Pancreas (tissue), 10 donors: Measurements from ENCODE around the gene KLHL14. TPM values are rescaled to one million over a fixed set of nuclear protein-coding genes. Genes with fewer than 3 reads are reported as not detected.

ENCODE experiments used
- ATAC-seq, 4 donors: fragments of 200-7000 bp; cut with Tn5 transposase; one replicate each; pipeline versions ENCODE4 v1.8.0 to v1.9.1; 2020; ENCODE audit warnings: mild to moderate bottlenecking in 4 of 4, moderate library complexity in 4 of 4
- DNase-seq, 6 donors: peaks; one replicate each; pipeline ENCODE4 v3.0.0-alpha.2; 2020
- FAIRE-seq: peaks from 2 replicates; lab custom pipeline; 2012; peaks lifted over from hg19 to GRCh38; lab: Jason Lieb, UNC
- H3K27ac ChIP-seq, 4 donors: fragments of 200-600 bp; sonication (generic); 1 replicate in 3 of 4; 2 replicates in 1 of 4; pipeline versions ENCODE4 v1.5.0 to v1.8.0; 2020
- H3K27me3 ChIP-seq, 4 donors: fragments of 200-600 bp; one replicate each; pipeline ENCODE4 v1.8.0; 2021
- H3K36me3 ChIP-seq, 3 donors: fragments of 200-600 bp; sonication (generic) in 1 of 3; one replicate each; pipeline versions ENCODE4 v1.5.0 to v1.8.0; 2020 to 2021
- H3K4me1 ChIP-seq, 3 donors: fragments of 200-600 bp; one replicate each; pipeline ENCODE4 v1.8.0; 2021
- H3K4me3 ChIP-seq, 4 donors: fragments of 200-600 bp; sonication (generic) in 2 of 4; one replicate each; pipeline versions ENCODE4 v1.5.0 to v1.8.0; 2020 to 2021
- H3K9me3 ChIP-seq, 4 donors: fragments of 200-600 bp; one replicate each; pipeline ENCODE4 v1.8.0; 2021
- CTCF ChIP-seq, 4 donors: fragments of 200-600 bp; sonication (generic) in 3 of 4; IDR thresholded peaks; one replicate each; pipeline versions ENCODE4 v1.5.0 to v1.8.0; 2021; ENCODE audit warnings: antibody characterized with exemption in 4 of 4
- WGBS, 2 donors: extraction: QIAGEN DNeasy Blood & Tissue Kit; methylation state at CpG; one replicate each; pipeline ENCODE4 v1.1.7; 2013; 5-methylcytosine and 5-hydroxymethylcytosine counted together
- intact Hi-C, 3 donors: fragments of 100-400 bp; cut with DNase I; formaldehyde crosslinking; loops; one replicate each; pipeline versions ENCODE4 v1.11.1 to v1.14.2; 2022
- polyA plus RNA-seq, 2 donors: library from polyadenylated mRNA; stranded (reverse); fragments of 200-250 nt; gene quantifications; one replicate each; pipeline ENCODE4 v1.2.3, GENCODE V29; 2013
- total RNA-seq, 6 donors: library from RNA; stranded (reverse); fragmentation: NEBNext Ultra II Directional in 4 of 6; extraction: Animal tissue kit (Norgen Biotek cat#: 25700) in 4 of 6; gene quantifications; one replicate each; pipeline versions ENCODE4 v1.2.1 to v1.2.4, GENCODE V29; 2021 to 2023
- donor health status: healthy with polysubstance abuse.
- donor health status: DM: no; HTN: no; CAD: no; lungs with moderate emphysema.
- donor health status: DM: no; HTN: no; CAD: no.
- donor health status: control.
- donor health status: control.
- donor health status: Bipolar disorder and iron deficiency.
- donor health status: DM: yes; HTN: yes; CAD: no.
- donor health status: DM: no; HTN: no; CAD: no.
- donor health status: DM: no; HTN: no; CAD: no.
- donor health status: DM: yes; HTN: yes; CAD: no.

KLHL14 gene
- total and polyA plus RNA-seq, 8 donors: 0.06 to 0.21 (median 0.08) TPM; not detected in 3

GRCh38 chr18:32629981-32630700 is 142.7 kb downstream of the KLHL14 start:
- no peak for FAIRE-seq
- Histone ChIP-seq H3K27me3 (no peaks in the 10 kb centered on the region), H3K27ac (no peak overlapping the region), H3K4me1 (no peaks in the 10 kb centered on the region), H3K9me3 (no peaks in the 10 kb centered on the region), H3K36me3 (no peaks in the 10 kb centered on the region), H3K4me3 (no peak overlapping the region)
- 72 to 75% methylated on average over 16 of the region's 16 CpGs for WGBS, 2 donors
- DNase-seq: no peak
- TF ChIP-seq CTCF (IDR thresholded peaks at IDR 0.05): no peak
- intact Hi-C loops: no loop called here
- ATAC-seq: no peak

- no peak for TF ChIP-seq CTCF (IDR thresholded peaks at IDR 0.05)
- no peak for ATAC-seq
- Histone ChIP-seq H3K27me3 (no peaks in the 10 kb centered on the region), H3K4me1 (no peaks in the 10 kb centered on the region), H3K4me3 (no peak overlapping the region), H3K9me3 (no peaks in the 10 kb centered on the region), H3K36me3 (no peaks in the 10 kb centered on the region), H3K27ac (no peak overlapping the region)
- no peak for DNase-seq
- intact Hi-C loops: no loop called here
- 92 to 97% methylated on average over 2 of the region's 2 CpGs for WGBS, 2 donors
- FAIRE-seq: no peak
Observed at GRCh38 chr18:32629292-32629691, 143.5 kb downstream of the KLHL14 start.

GRCh38 chr18:32624182-32624723 is 148.6 kb downstream of the KLHL14 start:
- no peaks in the 10 kb centered on the region for H3K27me3 ChIP-seq
- H3K9me3 ChIP-seq: no peaks in the 10 kb centered on the region
- no peak overlapping the region for H3K27ac ChIP-seq
- 55 to 68% methylated on average over 3 of the region's 3 CpGs for WGBS, 2 donors
- no peaks in the 10 kb centered on the region for H3K36me3 ChIP-seq
- H3K4me3 ChIP-seq: no peak overlapping the region
- DNase-seq (no peak), FAIRE-seq (no peak), ATAC-seq (no peak)
- no peak for TF ChIP-seq CTCF (IDR thresholded peaks at IDR 0.05)
- H3K4me1 ChIP-seq: no peaks in the 10 kb centered on the region
- intact Hi-C loops: no loop called here

GRCh38 chr18:32623563-32623962 is 149.3 kb downstream of the KLHL14 start:
- Histone ChIP-seq H3K36me3 (no peaks in the 10 kb centered on the region), H3K27me3 (no peaks in the 10 kb centered on the region), H3K4me3 (no peak overlapping the region), H3K9me3 (no peaks in the 10 kb centered on the region), H3K4me1 (no peaks in the 10 kb centered on the region), H3K27ac (no peak overlapping the region)
- no peak for DNase-seq
- ATAC-seq: no peak
- no peak for TF ChIP-seq CTCF (IDR thresholded peaks at IDR 0.05)
- intact Hi-C loops: no loop called here
- FAIRE-seq: no peak
